Measurements from ENCODE around the gene SLC15A5. TPM values are rescaled to one million over a fixed set of nuclear protein-coding genes. Genes with fewer than 3 reads are reported as not detected.

SLC15A5 gene
- total RNA-seq, 1 donor from 2014 or later = 0.41 TPM

Other genes starting within 250 kb of the SLC15A5 start
- gene MGST1, start 70.0 kb upstream of the SLC15A5 start, total RNA-seq = 3.7 TPM